ENCODE measurements around the gene RACK1.
"Not testable (repeated sequence)": the region's sequence is repeated elsewhere in the genome, so short reads cannot be mapped to it uniquely, and the experiment has no call there.

The RACK1 gene

GRCh38 chr5:181281077-181281983, 37.6 kb upstream of the RACK1 start:
- no peak overlapping the region for H3K4me3 ChIP-seq (ENCODE audit: low read length)
- no peak for TF ChIP-seq CTCF (conservative IDR thresholded peaks at IDR 0.05; ENCODE audit: low read length)
- no peak for DNase-seq (ENCODE audit: low read depth)

GRCh38 chr5:181280251-181280762, 36.6 kb upstream of the RACK1 start:
- TF ChIP-seq CTCF (conservative IDR thresholded peaks at IDR 0.05; ENCODE audit: low read length), result no peak
- no peak overlapping the region for H3K4me3 ChIP-seq (ENCODE audit: low read length)
- DNase-seq (ENCODE audit: low read depth), result no peak

GRCh38 chr5:181273433-181273744, 29.7 kb upstream of the RACK1 start:
- not testable (repeated sequence) for DNase-seq (ENCODE audit: low read depth); H3K4me3 ChIP-seq (ENCODE audit: low read length)

GRCh38 chr5:181271081-181271480, 27.4 kb upstream of the RACK1 start:
- TF ChIP-seq CTCF (conservative IDR thresholded peaks at IDR 0.05; ENCODE audit: low read length), result no peak
- H3K4me3 ChIP-seq (ENCODE audit: low read length), result no peak overlapping the region
- DNase-seq (ENCODE audit: low read depth), result no peak

- not testable (repeated sequence) for DNase-seq (ENCODE audit: low read depth); H3K4me3 ChIP-seq (ENCODE audit: low read length)
These were observed 24.2 kb upstream of the RACK1 start for GRCh38 chr5:181267907-181268306.

- H3K4me3 ChIP-seq (ENCODE audit: low read length); DNase-seq (ENCODE audit: low read depth): not testable (repeated sequence)
These were observed 23.7 kb upstream of the RACK1 start for GRCh38 chr5:181267291-181267904.

GRCh38 chr5:181265092-181265671, 21.5 kb upstream of the RACK1 start:
- DNase-seq (ENCODE audit: low read depth), result no peak
- no peak for TF ChIP-seq CTCF (conservative IDR thresholded peaks at IDR 0.05; ENCODE audit: low read length)
- H3K4me3 ChIP-seq (ENCODE audit: low read length), result no peak overlapping the region

- no peak for TF ChIP-seq CTCF (conservative IDR thresholded peaks at IDR 0.05; ENCODE audit: low read length)
- no peak overlapping the region for H3K4me3 ChIP-seq (ENCODE audit: low read length)
- DNase-seq (ENCODE audit: low read depth), result no peak
These were observed 19.9 kb upstream of the RACK1 start for GRCh38 chr5:181263633-181264032.
